NB4 (cell line): ENCODE data around the gene PLA2G7.

Experiments
- MYC ChIP-seq: IDR thresholded peaks from 2 replicates; pipeline ENCODE4 v1.6.1; 2011; ENCODE audit warnings: low read depth, low read length
- TF ChIP-seq, protein P1 (sequence below): IDR thresholded peaks from one replicate; pipeline ENCODE4 v1.5.1; 2012; ENCODE audit warnings: low read depth, low read length
- TF ChIP-seq, protein P2 (sequence below): IDR thresholded peaks from 2 replicates; pipeline ENCODE4 v1.6.1; 2011; ENCODE audit warnings: low read depth, low read length

DNA sequence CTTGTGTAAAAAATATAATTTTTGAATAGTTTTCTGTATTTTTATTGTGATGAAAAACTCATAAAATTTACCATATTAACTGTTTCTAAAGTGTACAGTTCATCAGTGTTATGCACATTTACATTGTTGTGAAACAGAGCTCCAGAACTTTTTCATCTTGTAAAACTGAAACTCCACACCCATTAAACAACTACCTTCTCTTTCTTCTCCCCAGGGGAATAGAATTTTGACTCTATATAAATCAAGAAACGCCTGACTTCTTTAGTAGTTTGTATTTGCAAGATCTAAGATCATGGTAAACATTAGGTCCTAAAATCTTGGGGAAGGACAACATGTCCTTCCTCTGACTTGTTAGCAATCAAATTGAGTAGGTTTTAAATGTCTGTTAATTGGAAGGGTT, 20.7 kb upstream of the PLA2G7 start:
- TF ChIP-seq, protein P1, sequence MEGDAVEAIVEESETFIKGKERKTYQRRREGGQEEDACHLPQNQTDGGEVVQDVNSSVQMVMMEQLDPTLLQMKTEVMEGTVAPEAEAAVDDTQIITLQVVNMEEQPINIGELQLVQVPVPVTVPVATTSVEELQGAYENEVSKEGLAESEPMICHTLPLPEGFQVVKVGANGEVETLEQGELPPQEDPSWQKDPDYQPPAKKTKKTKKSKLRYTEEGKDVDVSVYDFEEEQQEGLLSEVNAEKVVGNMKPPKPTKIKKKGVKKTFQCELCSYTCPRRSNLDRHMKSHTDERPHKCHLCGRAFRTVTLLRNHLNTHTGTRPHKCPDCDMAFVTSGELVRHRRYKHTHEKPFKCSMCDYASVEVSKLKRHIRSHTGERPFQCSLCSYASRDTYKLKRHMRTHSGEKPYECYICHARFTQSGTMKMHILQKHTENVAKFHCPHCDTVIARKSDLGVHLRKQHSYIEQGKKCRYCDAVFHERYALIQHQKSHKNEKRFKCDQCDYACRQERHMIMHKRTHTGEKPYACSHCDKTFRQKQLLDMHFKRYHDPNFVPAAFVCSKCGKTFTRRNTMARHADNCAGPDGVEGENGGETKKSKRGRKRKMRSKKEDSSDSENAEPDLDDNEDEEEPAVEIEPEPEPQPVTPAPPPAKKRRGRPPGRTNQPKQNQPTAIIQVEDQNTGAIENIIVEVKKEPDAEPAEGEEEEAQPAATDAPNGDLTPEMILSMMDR, result no peak
- TF ChIP-seq, protein P2, sequence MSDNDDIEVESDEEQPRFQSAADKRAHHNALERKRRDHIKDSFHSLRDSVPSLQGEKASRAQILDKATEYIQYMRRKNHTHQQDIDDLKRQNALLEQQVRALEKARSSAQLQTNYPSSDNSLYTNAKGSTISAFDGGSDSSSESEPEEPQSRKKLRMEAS, result no peak
- TF ChIP-seq MYC, result no peak
